H1 (cell line): ENCODE data around the gene SLC30A5. TPM values are rescaled to one million over a fixed set of nuclear protein-coding genes. Genes with fewer than 3 reads are reported as not detected.

ENCODE experiments used
- CTCF ChIA-PET: fragments of 300-600 bp; sonication (Branson Sonifier 250); formaldehyde crosslinking; loops from one replicate; lab custom pipeline; 2021; ENCODE audit not compliant: partially characterized antibody; lab: Charles Lee
- POLR2A ChIA-PET: fragments of 300-600 bp; sonication (Branson Sonifier 250); formaldehyde crosslinking; loops from one replicate; lab custom pipeline; 2021; ENCODE audit warnings: inconsistent platforms; ENCODE audit not compliant: partially characterized antibody; lab: Charles Lee
- DNase-seq, 2 experiments: peaks; one replicate each; pipeline versions ENCODE4 v3.0.0 to v3.0.0-alpha.2; 2010 to 2022; ENCODE audit warnings: low spot score in 2 of 2, low read depth in 1 of 2, mixed read lengths in 1 of 2
- FAIRE-seq: peaks from 2 replicates; lab custom pipeline; 2011; peaks lifted over from hg19 to GRCh38; lab: Jason Lieb, UNC
- H2AFZ ChIP-seq: 2 replicates; pipeline ENCODE4 v1.8.1; 2012; ENCODE audit warnings: low read length, inconsistent platforms
- H2AK5ac ChIP-seq: 2 replicates; pipeline ENCODE4 v1.6.1; 2013; ENCODE audit warnings: low read depth, low read length
- H2BK120ac ChIP-seq: replicated peaks from 2 replicates; pipeline ENCODE3; 2013; ENCODE audit warnings: low read depth, low read length, inconsistent platforms
- H2BK12ac ChIP-seq: 2 replicates; pipeline ENCODE4 v1.6.1; 2013; ENCODE audit warnings: low read depth, low read length
- H2BK15ac ChIP-seq: 2 replicates; pipeline ENCODE4 v1.6.1; 2013; ENCODE audit warnings: low read length
- H2BK20ac ChIP-seq: 2 replicates; pipeline ENCODE4 v1.6.1; 2013; ENCODE audit warnings: low read length
- H2BK5ac ChIP-seq: 2 replicates; pipeline ENCODE4 v1.6.1; 2013; ENCODE audit warnings: low read depth, low read length
- H3K14ac ChIP-seq: 2 replicates; pipeline ENCODE4 v1.6.1; 2013; ENCODE audit warnings: inconsistent platforms; ENCODE audit not compliant: insufficient read length
- H3K18ac ChIP-seq: 2 replicates; pipeline ENCODE4 v1.6.1; 2013; ENCODE audit warnings: low read length; ENCODE audit errors: extremely low read depth
- H3K23ac ChIP-seq: 2 replicates; pipeline ENCODE4 v1.6.1; 2013; ENCODE audit warnings: inconsistent platforms; ENCODE audit not compliant: insufficient read length
- H3K23me2 ChIP-seq: 2 replicates; pipeline ENCODE4 v1.6.1; 2013; ENCODE audit warnings: low read depth, low read length
- H3K27ac ChIP-seq: 2 replicates; pipeline ENCODE4 v1.6.1; 2011; ENCODE audit warnings: low read depth, low read length, inconsistent platforms
- H3K27me3 ChIP-seq, 4 experiments: replicated peaks in 1 of 4; 1 replicate in 1 of 4; 2 replicates in 3 of 4; pipeline versions ENCODE4 v1.6.1 to v1.8.1; 2011 to 2013; ENCODE audit warnings: low read length in 3 of 4, mild to moderate bottlenecking in 3 of 4, inconsistent platforms in 2 of 4, mixed read lengths in 2 of 4, moderate library complexity in 1 of 4; ENCODE audit not compliant: control insufficient read depth in 3 of 4, insufficient read depth in 3 of 4; ENCODE audit errors: extremely low read depth in 1 of 4
- H3K36me3 ChIP-seq, 4 experiments: 2 replicates each; pipeline versions ENCODE4 v1.6.1 to v1.8.1; 2011 to 2013; ENCODE audit warnings: mild to moderate bottlenecking in 4 of 4, low read length in 3 of 4, moderate library complexity in 2 of 4, control low read depth in 1 of 4, inconsistent platforms in 1 of 4; ENCODE audit not compliant: insufficient read depth in 4 of 4, control insufficient read depth in 2 of 4
- H3K4ac ChIP-seq: replicated peaks from 2 replicates; pipeline ENCODE3; 2013; ENCODE audit warnings: low read length, low read depth, mixed read lengths, inconsistent platforms; ENCODE audit not compliant: insufficient read length
- H3K4me1 ChIP-seq, 4 experiments: replicated peaks in 1 of 4; 1 replicate in 1 of 4; 2 replicates in 3 of 4; pipeline versions ENCODE4 v1.6.1 to v1.8.1; 2011 to 2013; ENCODE audit warnings: low read length in 3 of 4, inconsistent platforms in 2 of 4, mixed read lengths in 1 of 4; ENCODE audit not compliant: insufficient read depth in 4 of 4, control insufficient read depth in 3 of 4
- H3K4me2 ChIP-seq, 2 experiments: 2 replicates each; pipeline versions ENCODE4 v1.6.1 to v1.8.1; 2011 to 2013; ENCODE audit warnings: low read depth in 2 of 2, low read length in 2 of 2, control low read depth in 1 of 2, inconsistent platforms in 1 of 2, mild to moderate bottlenecking in 1 of 2; ENCODE audit not compliant: insufficient read depth in 1 of 2
- H3K4me3 ChIP-seq, 4 experiments: fragments of 200-600, 300-600 bp in 1 of 4; sonication (generic), shearing (Covaris generic), sonication (Bioruptor Twin) in 1 of 4; 2 replicates each; pipeline versions ENCODE4 v1.5.1 to v1.8.1; 2011 to 2016; ENCODE audit warnings: low read length in 4 of 4, low read depth in 3 of 4, control low read depth in 2 of 4, inconsistent platforms in 2 of 4, mild to moderate bottlenecking in 2 of 4, mixed read lengths in 1 of 4, moderate library complexity in 1 of 4; ENCODE audit not compliant: insufficient read depth in 2 of 4; ENCODE audit errors: extremely low read depth in 1 of 4
- H3K56ac ChIP-seq: replicated peaks from 2 replicates; pipeline ENCODE3; 2013; ENCODE audit warnings: low read depth, mild to moderate bottlenecking, mixed read lengths, low read length, inconsistent platforms; ENCODE audit not compliant: insufficient read length
- H3K79me1 ChIP-seq: 2 replicates; pipeline ENCODE4 v1.6.1; 2013; ENCODE audit warnings: low read depth, low read length, control low read depth
- H3K79me2 ChIP-seq, 2 experiments: 2 replicates each; pipeline versions ENCODE4 v1.6.1 to v1.8.1; 2012 to 2013; ENCODE audit warnings: low read length in 2 of 2, mild to moderate bottlenecking in 2 of 2, inconsistent platforms in 1 of 2; ENCODE audit not compliant: insufficient read depth in 2 of 2, control insufficient read depth in 1 of 2
- H3K9ac ChIP-seq, 4 experiments: replicated peaks in 1 of 4; 1 replicate in 1 of 4; 2 replicates in 3 of 4; pipeline versions ENCODE4 v1.6.1 to v1.8.1; 2011 to 2013; ENCODE audit warnings: low read depth in 3 of 4, low read length in 3 of 4, control low read depth in 2 of 4, mild to moderate bottlenecking in 2 of 4, moderate library complexity in 2 of 4, inconsistent platforms in 1 of 4; ENCODE audit errors: extremely low read depth in 1 of 4
- H3K9me3 ChIP-seq, 2 experiments: 2 replicates each; pipeline versions ENCODE4 v1.6.1 to v1.8.1; 2012 to 2013; ENCODE audit warnings: mild to moderate bottlenecking in 2 of 2, moderate library complexity in 2 of 2, control low read depth in 1 of 2, inconsistent platforms in 1 of 2, low read depth in 1 of 2, low read length in 1 of 2, mixed read lengths in 1 of 2; ENCODE audit not compliant: insufficient read depth in 2 of 2
- H4K20me1 ChIP-seq, 2 experiments: replicated peaks in 1 of 2; 2 replicates each; pipeline versions ENCODE3 to v1.8.1; 2011 to 2013; ENCODE audit warnings: inconsistent platforms in 2 of 2, low read length in 2 of 2, mild to moderate bottlenecking in 1 of 2; ENCODE audit not compliant: insufficient read depth in 2 of 2, control insufficient read depth in 1 of 2
- H4K5ac ChIP-seq: 2 replicates; pipeline ENCODE4 v1.6.1; 2013; ENCODE audit warnings: low read length, low read depth, mixed read lengths, inconsistent platforms; ENCODE audit not compliant: insufficient read length
- H4K8ac ChIP-seq: 2 replicates; pipeline ENCODE4 v1.8.0; 2013; ENCODE audit warnings: mild to moderate bottlenecking, moderate library complexity, low read length, inconsistent platforms; ENCODE audit not compliant: insufficient read depth; ENCODE audit errors: extremely low read depth
- H4K91ac ChIP-seq: replicated peaks from 2 replicates; pipeline ENCODE3; 2013; ENCODE audit warnings: low read length, mixed read lengths, inconsistent platforms; ENCODE audit not compliant: insufficient read length
- CBX8 ChIP-seq: fragments of 300-800, 300-1000 bp; sonication (generic); IDR thresholded peaks from 2 replicates; pipeline ENCODE4 v1.7.1; 2016; ENCODE audit warnings: low read depth, low read length, borderline replicate concordance
- CHD1 ChIP-seq: IDR thresholded peaks from 2 replicates; pipeline ENCODE4 v1.6.1; 2012; ENCODE audit warnings: low read depth, low read length, improper control_type of control experiment
- CHD2 ChIP-seq: IDR thresholded peaks from 2 replicates; pipeline ENCODE4 v1.6.1; 2012; ENCODE audit warnings: low read length, improper control_type of control experiment
- POLR2AphosphoS5 ChIP-seq: IDR thresholded peaks from 2 replicates; pipeline ENCODE4 v1.6.1; 2011; ENCODE audit warnings: low read depth, low read length
- SP4 ChIP-seq: IDR thresholded peaks from 2 replicates; pipeline ENCODE4 v1.6.1; 2012; ENCODE audit warnings: low read length, inconsistent platforms
- SUZ12 ChIP-seq: fragments of 200-600 bp; sonication (generic); IDR thresholded peaks from 2 replicates; pipeline ENCODE4 v1.6.1; 2012; ENCODE audit warnings: mild to moderate bottlenecking, inconsistent platforms, low read length, moderate library complexity, mixed read lengths
- WGBS, 2 experiments: shearing (Covaris generic) in 1 of 2; methylation state at CpG; one replicate each; pipeline versions ENCODE4 v1.1.6 to v1.1.7; 2013 to 2015; ENCODE audit warnings: low lambda C conversion rate in 2 of 2, mixed read lengths in 2 of 2, inconsistent platforms in 1 of 2, low coverage in 1 of 2, missing lambda C conversion rate in 1 of 2; ENCODE audit not compliant: insufficient replicate concordance in 2 of 2, insufficient coverage in 1 of 2, insufficient read length in 1 of 2; ENCODE audit errors: extremely low coverage in 1 of 2, missing lambda C conversion rate in 1 of 2; 5-methylcytosine and 5-hydroxymethylcytosine counted together
- polyA plus RNA-seq, 7 experiments: library from polyadenylated mRNA; depleted of rRNA in 3 of 7; stranded (reverse) in 5 of 7; unstranded in 2 of 7; fragments of >200 nt in 5 of 7; fragments of 200-250 nt in 2 of 7; gene quantifications; 1 replicate in 5 of 7; 2 replicates in 1 of 7; 4 replicates in 1 of 7; pipeline versions ENCODE4 v1.2.1 to v1.2.3, GENCODE V29; 2011 to 2013; ENCODE audit warnings: missing spikeins in 2 of 7, mixed read lengths in 2 of 7
- total RNA-seq: library from RNA; stranded (reverse); fragmentation: NEBNext Ultra II Directional; extraction: Animal tissue kit (Norgen Biotek cat#: 25700); gene quantifications from 2 replicates; pipeline ENCODE4 v1.2.1, GENCODE V29; 2021

Gene SLC30A5
- total and polyA plus RNA-seq, 2 of the 8 experiments (the other 6 are each of a cell fraction or from before 2014, with no cell fraction given), result 31.0 to 43.5 TPM

- Histone ChIP-seq H3K79me2 (no peaks in the 10 kb centered on the region), H2BK20ac (no peak overlapping the region), H2BK120ac (no peak overlapping the region), H2BK12ac (no peak overlapping the region), H3K4me1 (no peaks in the 10 kb centered on the region), H4K5ac (no peak overlapping the region), H3K27me3 (no peaks in the 10 kb centered on the region), H3K4ac (no peak overlapping the region), H3K4me2 (no peak overlapping the region), H2AFZ (no peak overlapping the region), H4K91ac (no peak overlapping the region), H3K14ac (no peak overlapping the region), H3K9ac (no peak overlapping the region), H3K18ac (no peak overlapping the region), H2AK5ac (no peak overlapping the region), H3K9me3 (no peaks in the 10 kb centered on the region), H3K36me3 (no peaks in the 10 kb centered on the region), H3K56ac (no peak overlapping the region), H3K23me2 (no peaks in the 10 kb centered on the region; the same call in 1 of the 2 replicates), H3K27ac (no peak overlapping the region), H3K4me3 (no peak overlapping the region), H4K20me1 (no peaks in the 10 kb centered on the region), H3K79me1 (no peaks in the 10 kb centered on the region), H2BK15ac (no peak overlapping the region), H4K8ac (no peak overlapping the region; the same call in 1 of the 2 replicates), H2BK5ac (no peak overlapping the region), H3K23ac (no peak overlapping the region)
- CTCF ChIA-PET, result interaction anchor here (0.8 to 3.0 kb wide), 3 partner anchors 9 to 48 kb away, joined by 3 to 10 read pairs (median 7); no protein-coding TSS in a partner anchor
- FAIRE-seq, result no peak
- POLR2A ChIA-PET, result no interaction called here
- 93% methylated on average over 31 of the region's 32 CpGs; no CpG with 5 or more reads in 1 of the 2 experiments for WGBS, 2 experiments
- no peak for DNase-seq
- TF ChIP-seq POLR2AphosphoS5, result no peak
- TF ChIP-seq CHD1, result no peak
- no peak for TF ChIP-seq CBX8
- no peak for TF ChIP-seq CHD2
- no peak for TF ChIP-seq SUZ12
- no peak for TF ChIP-seq SP4
Measured at GRCh38 chr5:69074664-69075521, 18.9 kb upstream of the SLC30A5 start.
